Stimulated activated naive B cell treated with anti-CD40 and anti-IgM and Interleukin-4, amounts not matched to agents 10 μg/mL and 1 μg/mL and 100 μg/mL, for 72 hours (primary cell): ENCODE results near the gene RHOG.

Source experiments
- ATAC-seq, 2 donors: fragments of 150-1000 bp; cut with Tn5 transposase; replicated peaks; 2 replicates each; pipeline ENCODE4 v1.10.0; 2021; ENCODE audit warnings: moderate library complexity in 1 of 2
- DNase-seq: peaks from one replicate; pipeline ENCODE4 v3.0.0; 2021
- H3K27ac Mint-ChIP-seq: one replicate; pipeline ENCODE4 v1.8.0; 2022; ENCODE audit warnings: mild to moderate bottlenecking, mixed read lengths
- H3K27me3 Mint-ChIP-seq, 2 donors: one replicate each; pipeline ENCODE4 v1.8.0; 2022; ENCODE audit warnings: mixed read lengths in 2 of 2
- H3K36me3 Mint-ChIP-seq, 2 donors: one replicate each; pipeline ENCODE4 v1.8.0; 2022; ENCODE audit warnings: mixed read lengths in 2 of 2, mild to moderate bottlenecking in 1 of 2
- H3K4me1 Mint-ChIP-seq, 2 donors: one replicate each; pipeline ENCODE4 v1.8.0; 2022; ENCODE audit warnings: mixed read lengths in 2 of 2, mild to moderate bottlenecking in 1 of 2
- H3K4me3 Mint-ChIP-seq, 2 donors: one replicate each; pipeline ENCODE4 v1.8.0; 2022; ENCODE audit warnings: mild to moderate bottlenecking in 2 of 2, mixed read lengths in 2 of 2, moderate library complexity in 1 of 2
- H3K9me3 Mint-ChIP-seq, 2 donors: one replicate each; pipeline ENCODE4 v1.8.0; 2022; ENCODE audit warnings: mixed read lengths in 2 of 2, mild to moderate bottlenecking in 1 of 2

The RHOG gene

DNA sequence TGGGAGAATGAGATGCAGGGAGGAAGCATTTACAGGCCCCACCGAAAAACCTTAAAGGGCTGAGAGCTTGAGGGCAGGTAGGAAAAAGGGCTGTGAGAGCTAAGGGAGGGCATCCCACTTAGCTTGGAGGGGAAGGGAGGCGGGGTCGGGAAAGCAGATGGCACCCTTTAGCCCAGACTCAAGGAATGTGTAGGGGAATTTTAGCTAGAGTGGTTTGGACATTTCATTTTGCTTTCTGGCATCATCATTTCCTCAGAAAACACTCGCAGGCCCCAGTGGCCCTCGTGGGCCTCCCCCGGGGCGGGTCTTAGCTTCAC lies 13.9 kb upstream of the RHOG start:
- no peak for DNase-seq
- Mint-ChIP-seq H3K9me3 (no peaks in the 10 kb centered on the region), H3K27ac (peak overlapping the region; percentile 97), H3K36me3 (peaks cover 0 to 3% of the 10 kb centered on the region in 2 donors), H3K4me3 (peak overlapping the region; percentile 94 to 96), H3K27me3 (no peaks in the 10 kb centered on the region), H3K4me1 (peaks cover 45 to 53% of the 10 kb centered on the region in 2 donors)
- no peak for ATAC-seq

DNA sequence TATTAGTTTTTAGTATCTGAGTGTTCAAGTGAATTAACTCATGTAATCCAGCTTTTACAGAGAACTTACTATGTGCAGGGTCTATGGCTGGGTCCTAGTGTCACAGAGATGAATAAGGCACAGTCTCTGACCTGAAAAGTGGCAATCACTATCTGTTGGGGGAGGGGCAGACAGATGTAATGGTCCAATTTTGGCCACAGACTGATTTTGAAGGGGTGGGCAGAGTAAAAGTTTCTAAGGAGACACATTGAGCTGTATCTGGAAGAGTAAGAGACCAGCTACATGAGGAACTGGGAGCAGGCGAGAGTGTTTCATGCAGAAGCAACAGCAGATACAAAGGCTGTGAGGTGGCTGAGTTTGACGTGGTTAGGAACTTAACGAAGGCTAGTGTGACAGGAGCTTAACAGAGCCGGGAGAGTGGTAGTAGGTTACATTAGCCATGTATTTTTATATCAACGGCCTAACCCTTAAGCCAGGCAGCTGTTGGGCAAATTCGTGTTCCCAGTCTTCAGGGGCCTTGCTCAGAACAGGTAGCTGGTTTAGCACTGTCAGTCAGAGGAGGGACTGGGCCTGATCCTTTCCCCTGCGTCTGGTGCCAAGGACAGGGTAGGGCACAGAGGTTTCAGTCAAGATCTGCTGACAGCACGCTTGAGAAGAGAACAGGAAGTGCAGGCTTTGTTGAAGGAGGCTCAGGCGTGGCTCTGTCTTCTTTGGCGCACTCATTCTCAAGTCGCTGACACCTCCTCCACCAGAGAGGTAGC lies 13.3 kb upstream of the RHOG start:
- peaks cover 42 to 52% of the 10 kb centered on the region in 2 donors for H3K4me1 Mint-ChIP-seq

DNA sequence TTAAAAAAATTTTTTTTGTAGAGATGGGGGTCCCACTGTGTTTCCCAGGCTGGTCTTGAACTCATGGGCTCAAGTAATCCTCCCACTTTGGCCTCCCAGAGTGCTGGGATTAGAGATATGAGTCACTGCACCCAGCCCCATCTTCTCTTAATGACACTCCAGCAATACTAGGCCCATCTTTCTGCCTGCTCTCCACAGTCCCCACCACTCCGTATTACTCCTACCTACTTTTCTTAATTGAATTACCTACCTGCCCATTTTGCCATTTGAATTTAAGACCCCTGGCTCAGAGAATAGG lies 12.7 kb upstream of the RHOG start:
- Mint-ChIP-seq H3K9me3 (no peaks in the 10 kb centered on the region), H3K27ac (peak overlapping the region; percentile 97), H3K4me1 (peaks cover 39 to 48% of the 10 kb centered on the region in 2 donors), H3K27me3 (no peaks in the 10 kb centered on the region), H3K4me3 (peak overlapping the region in 1 of 2 donors; percentile 94), H3K36me3 (peaks cover 0 to 3% of the 10 kb centered on the region in 2 donors)
- ATAC-seq (no peak), DNase-seq (no peak)

More for the DNA sequence above, 13.3 kb upstream of the RHOG start:
- Mint-ChIP-seq H3K4me3 (peak overlapping the region; percentile 94 to 96), H3K36me3 (peaks cover 0 to 3% of the 10 kb centered on the region in 2 donors), H3K27ac (peak overlapping the region; percentile 97), H3K27me3 (no peaks in the 10 kb centered on the region), H3K9me3 (no peaks in the 10 kb centered on the region)
- ATAC-seq (peak; percentile 80), DNase-seq (peak; percentile 86)

DNA sequence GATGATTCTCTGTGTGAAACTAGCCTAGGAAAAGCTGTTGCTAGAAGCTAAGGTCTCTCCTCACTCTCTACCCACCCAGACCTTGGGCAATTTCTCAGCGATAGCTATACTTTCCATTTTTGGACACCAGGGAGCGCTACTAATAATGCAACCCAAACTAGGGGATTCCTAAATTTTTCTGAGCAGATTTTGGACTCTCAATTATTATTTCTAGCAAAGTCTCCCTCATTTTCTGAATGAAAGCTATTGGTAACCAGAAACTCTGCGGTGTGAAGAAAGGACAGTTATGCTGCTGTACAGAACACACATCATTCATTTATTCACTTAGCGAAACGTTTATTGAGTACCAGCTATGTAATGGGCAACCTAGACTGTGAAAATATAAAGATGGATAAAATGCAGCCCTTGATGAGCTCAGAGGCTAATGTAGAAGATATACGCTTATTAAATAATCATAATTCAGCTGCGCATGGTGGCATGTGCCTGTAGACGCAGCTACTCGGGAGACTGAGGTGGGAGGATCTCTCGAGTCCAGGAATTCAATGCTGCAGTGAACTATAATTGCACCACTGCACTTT lies 8.6 kb upstream of the RHOG start:
- Mint-ChIP-seq H3K27me3 (no peaks in the 10 kb centered on the region), H3K4me1 (peaks cover 25 to 29% of the 10 kb centered on the region in 2 donors), H3K4me3 (no peak overlapping the region), H3K36me3 (peaks cover 0 to 1% of the 10 kb centered on the region in 2 donors), H3K27ac (no peak overlapping the region), H3K9me3 (no peaks in the 10 kb centered on the region)
- peak; percentile 51 to 64 for ATAC-seq
- peak; percentile 40 for DNase-seq

DNA sequence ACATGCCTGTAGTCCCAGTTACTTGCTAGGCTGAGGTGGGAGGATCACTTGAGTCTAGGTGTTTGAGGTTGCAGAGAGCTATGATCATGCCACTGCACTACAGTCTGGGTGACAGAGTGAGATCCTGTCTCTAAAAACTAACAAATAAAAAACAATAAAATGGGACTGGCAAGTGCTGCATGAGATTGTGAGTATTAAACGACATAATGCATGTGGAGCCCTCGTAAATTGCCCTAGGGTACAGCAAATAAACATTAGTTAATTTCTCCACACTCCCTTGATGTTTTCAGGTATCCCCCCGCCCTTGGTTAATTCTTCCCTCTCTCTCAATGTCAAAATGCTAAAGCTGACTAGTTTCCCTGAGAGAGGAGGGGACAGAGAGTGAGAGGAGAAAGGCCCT lies 4.9 kb upstream of the RHOG start:
- H3K27ac Mint-ChIP-seq: no peak overlapping the region
- no peak for DNase-seq
- peaks cover 0 to 1% of the 10 kb centered on the region in 2 donors for H3K36me3 Mint-ChIP-seq
- H3K9me3 Mint-ChIP-seq: no peaks in the 10 kb centered on the region
- ATAC-seq: no peak
- peaks cover 12 to 25% of the 10 kb centered on the region in 2 donors for H3K4me1 Mint-ChIP-seq
- no peak overlapping the region for H3K4me3 Mint-ChIP-seq
- H3K27me3 Mint-ChIP-seq: no peaks in the 10 kb centered on the region

DNA sequence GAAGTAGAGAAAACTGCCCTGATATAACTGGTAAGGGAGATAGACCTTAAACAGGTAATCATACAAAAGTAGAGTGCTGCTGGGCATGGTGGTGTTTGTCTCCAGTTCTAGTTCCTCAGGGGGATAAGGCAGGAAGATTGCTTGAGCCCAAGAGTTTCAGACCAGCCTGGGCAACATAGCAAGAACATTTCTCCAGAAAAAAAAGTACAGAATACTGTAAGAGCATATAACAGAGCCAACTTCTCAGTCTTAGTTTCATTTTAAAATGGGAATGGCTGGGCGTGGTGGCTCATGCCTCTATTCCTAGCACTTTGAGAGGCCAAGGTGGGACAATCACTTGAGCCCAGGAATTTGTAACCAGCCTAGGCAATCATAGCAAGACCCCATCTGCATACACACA lies 4.5 kb upstream of the RHOG start:
- H3K27me3 Mint-ChIP-seq: no peaks in the 10 kb centered on the region
- DNase-seq: no peak
- H3K27ac Mint-ChIP-seq: no peak overlapping the region
- H3K36me3 Mint-ChIP-seq: peaks cover 0 to 4% of the 10 kb centered on the region in 2 donors
- H3K4me3 Mint-ChIP-seq: no peak overlapping the region
- no peak for ATAC-seq
- H3K9me3 Mint-ChIP-seq: no peaks in the 10 kb centered on the region
- peaks cover 12 to 25% of the 10 kb centered on the region in 2 donors for H3K4me1 Mint-ChIP-seq

DNA sequence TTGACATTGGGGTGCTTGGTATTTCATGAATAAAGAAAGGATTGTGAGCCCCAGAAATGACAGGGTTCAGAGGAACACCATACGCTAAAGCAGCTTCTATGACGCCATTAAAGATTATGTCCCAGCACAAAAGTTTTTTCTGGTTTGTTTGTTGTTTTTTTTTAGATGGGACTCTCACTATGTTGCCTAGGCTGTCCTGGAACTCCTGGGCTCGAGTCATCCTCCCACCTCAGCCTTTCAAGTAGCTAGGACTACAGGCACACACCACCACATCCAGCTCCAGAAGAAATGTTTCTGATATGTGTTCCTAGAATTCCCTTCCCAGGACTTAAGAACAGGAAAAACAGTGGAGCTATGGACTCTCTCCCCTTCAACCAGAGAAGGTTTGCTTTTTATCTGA lies 2.6 kb upstream of the RHOG start:
- Mint-ChIP-seq H3K9me3 (no peaks in the 10 kb centered on the region), H3K36me3 (peaks cover 15 to 19% of the 10 kb centered on the region in 2 donors), H3K4me3 (no peak overlapping the region), H3K4me1 (peaks cover 18 to 36% of the 10 kb centered on the region in 2 donors), H3K27ac (no peak overlapping the region), H3K27me3 (no peaks in the 10 kb centered on the region)
- ATAC-seq (no peak), DNase-seq (no peak)

DNA sequence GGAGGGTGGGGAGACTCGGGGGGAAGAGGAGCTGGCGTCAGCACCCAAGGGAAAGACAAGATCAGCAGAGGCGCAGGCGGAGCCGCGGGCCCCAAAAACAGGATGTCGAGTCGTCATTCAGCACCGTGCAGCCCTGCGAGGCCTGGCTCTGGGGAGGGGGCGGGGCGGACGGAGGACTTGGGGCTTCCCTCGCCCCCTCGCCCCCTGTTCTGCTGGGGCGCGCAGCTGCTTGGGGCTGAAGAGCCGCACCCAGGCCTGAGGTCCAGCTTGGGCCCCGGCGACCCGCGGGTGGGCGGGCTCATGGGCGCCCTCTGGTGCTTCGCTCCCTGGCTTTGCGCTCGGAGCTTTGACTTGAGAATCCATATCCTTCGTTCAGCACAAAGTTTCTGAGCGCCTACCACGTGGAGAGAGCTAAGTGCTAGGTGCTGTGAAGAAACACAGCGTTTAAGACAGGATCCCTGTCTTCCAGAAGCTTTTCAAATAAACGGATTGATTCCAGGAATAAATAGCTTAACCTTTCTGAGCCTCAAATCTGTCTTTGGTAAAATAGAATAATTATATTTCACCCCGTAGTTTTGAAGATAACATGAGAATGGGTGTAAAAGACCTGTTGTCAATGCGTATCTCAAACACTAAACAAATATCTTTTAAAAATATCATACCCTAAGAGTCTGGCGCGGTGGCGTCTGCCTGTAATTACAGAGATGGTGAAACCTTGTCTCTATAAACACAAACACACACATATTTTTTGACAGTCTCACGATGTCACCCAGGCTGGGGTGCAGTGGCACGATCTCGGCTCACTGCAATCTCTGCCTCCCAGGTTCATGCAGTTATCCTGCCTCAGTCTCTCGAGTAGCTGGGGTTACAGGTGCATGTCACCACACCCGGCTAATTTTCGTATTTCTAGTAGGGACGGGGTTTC lies 929 bp upstream of the RHOG start:
- DNase-seq (no peak), ATAC-seq (peak in 1 of 2 donors; percentile 83)
- H3K27ac Mint-ChIP-seq: peak overlapping the region; percentile 79
- peak overlapping the region; percentile 85 to 96 for H3K4me3 Mint-ChIP-seq
- peaks cover 24 to 27% of the 10 kb centered on the region in 2 donors for H3K36me3 Mint-ChIP-seq
- H3K9me3 Mint-ChIP-seq: no peaks in the 10 kb centered on the region
- H3K4me1 Mint-ChIP-seq: peaks cover 27 to 50% of the 10 kb centered on the region in 2 donors
- no peaks in the 10 kb centered on the region for H3K27me3 Mint-ChIP-seq

DNA sequence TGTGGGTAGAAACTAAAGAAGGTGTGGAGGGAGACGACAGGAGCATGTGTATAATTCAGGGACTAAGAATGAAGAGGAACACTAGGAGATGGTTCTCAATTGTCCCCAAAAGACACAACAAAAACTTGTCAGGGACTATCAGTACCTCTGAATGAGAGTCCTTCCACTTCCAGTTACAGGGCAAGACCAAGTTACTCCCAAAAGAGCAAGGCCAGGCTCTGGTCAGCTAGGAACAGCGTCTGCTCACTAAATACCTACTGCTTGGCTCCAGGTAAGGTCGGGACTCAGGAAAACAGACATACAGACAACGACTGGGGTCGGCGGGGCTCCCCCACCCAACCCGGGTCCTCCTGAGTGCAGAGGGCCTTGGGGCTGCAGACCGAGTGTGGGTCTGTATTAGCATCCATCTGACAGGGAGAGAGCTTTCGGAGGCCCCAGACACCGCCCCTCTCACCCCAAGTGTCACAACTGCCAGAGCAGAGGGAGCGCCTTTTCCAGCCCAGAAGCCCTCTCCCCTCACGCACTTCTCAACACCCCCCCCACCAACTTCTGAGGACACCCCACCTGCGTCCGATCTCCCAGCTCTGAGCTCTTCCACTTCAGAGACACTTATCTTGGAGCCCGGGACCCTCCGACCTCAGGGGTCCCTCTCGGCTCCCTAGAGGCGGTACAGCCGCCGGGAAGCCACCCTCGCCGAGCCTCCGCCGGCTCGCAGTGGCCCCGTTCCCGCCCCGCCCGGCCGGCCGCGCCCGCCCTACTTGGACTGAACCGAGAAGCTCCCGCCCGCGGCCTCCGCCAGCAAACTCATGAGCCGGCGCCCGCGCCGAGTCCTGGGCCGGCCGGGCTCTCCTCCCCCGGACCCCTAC lies 522 bp downstream of the RHOG start:
- peak overlapping the region; percentile 79 for H3K27ac Mint-ChIP-seq
- peaks cover 32 to 62% of the 10 kb centered on the region in 2 donors for H3K4me1 Mint-ChIP-seq
- DNase-seq (no peak), ATAC-seq (no peak)
- H3K4me3 Mint-ChIP-seq: peak overlapping the region; percentile 85 to 96
- H3K36me3 Mint-ChIP-seq: peaks cover 31 to 32% of the 10 kb centered on the region in 2 donors
- H3K9me3 Mint-ChIP-seq: no peaks in the 10 kb centered on the region
- H3K27me3 Mint-ChIP-seq: no peaks in the 10 kb centered on the region

DNA sequence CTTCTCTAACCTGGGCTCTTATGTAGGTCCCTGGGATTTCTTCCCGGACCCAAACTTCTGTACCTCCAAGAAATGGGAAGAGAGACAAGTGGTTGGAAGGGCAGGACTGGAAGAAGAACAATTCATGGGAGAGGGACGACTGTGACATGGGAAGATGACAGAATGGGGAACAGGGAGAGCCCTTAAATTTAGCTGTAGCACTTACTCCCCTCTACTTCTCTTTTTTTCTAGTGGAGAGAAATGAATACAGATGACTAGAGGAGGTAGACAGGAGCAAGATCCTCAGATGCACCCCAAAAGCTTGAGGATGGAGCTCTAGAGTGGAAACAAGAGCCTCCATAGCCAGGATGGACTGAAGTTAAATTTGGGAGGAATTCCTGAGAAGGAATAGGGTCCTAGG lies 2.3 kb downstream of the RHOG start:
- H3K9me3 Mint-ChIP-seq: no peaks in the 10 kb centered on the region
- DNase-seq (no peak), ATAC-seq (no peak)
- peaks cover 43 to 70% of the 10 kb centered on the region in 2 donors for H3K4me1 Mint-ChIP-seq
- H3K36me3 Mint-ChIP-seq: peaks cover 47% of the 10 kb centered on the region in 2 donors
- no peaks in the 10 kb centered on the region for H3K27me3 Mint-ChIP-seq
- peak overlapping the region; percentile 90 for H3K27ac Mint-ChIP-seq
- H3K4me3 Mint-ChIP-seq: peak overlapping the region; percentile 85 to 96

DNA sequence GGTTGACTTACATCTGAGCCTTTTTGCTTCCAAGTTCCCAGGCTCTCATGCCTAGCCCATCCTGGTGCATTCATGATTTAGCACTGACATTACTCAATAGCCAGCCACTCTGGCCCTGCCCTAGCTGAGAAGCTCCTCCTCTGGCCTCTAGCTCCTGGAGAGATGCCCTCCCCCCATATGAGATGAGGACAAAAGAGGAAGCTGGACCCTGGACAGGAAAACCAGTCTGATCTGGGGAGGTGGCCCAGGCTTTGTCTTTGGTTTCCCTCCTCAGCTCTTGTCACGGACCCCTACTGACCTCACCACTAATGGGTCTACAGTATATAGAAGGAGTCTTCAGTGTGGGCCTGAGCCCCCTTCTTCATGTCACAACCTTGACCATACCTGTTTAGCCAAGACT lies 3.0 kb downstream of the RHOG start:
- H3K36me3 Mint-ChIP-seq: peaks cover 47 to 54% of the 10 kb centered on the region in 2 donors
- ATAC-seq (no peak), DNase-seq (no peak)
- H3K4me1 Mint-ChIP-seq: peaks cover 50 to 77% of the 10 kb centered on the region in 2 donors
- no peaks in the 10 kb centered on the region for H3K9me3 Mint-ChIP-seq
- peak overlapping the region; percentile 85 to 96 for H3K4me3 Mint-ChIP-seq
- H3K27me3 Mint-ChIP-seq: no peaks in the 10 kb centered on the region
- peak overlapping the region; percentile 90 for H3K27ac Mint-ChIP-seq

DNA sequence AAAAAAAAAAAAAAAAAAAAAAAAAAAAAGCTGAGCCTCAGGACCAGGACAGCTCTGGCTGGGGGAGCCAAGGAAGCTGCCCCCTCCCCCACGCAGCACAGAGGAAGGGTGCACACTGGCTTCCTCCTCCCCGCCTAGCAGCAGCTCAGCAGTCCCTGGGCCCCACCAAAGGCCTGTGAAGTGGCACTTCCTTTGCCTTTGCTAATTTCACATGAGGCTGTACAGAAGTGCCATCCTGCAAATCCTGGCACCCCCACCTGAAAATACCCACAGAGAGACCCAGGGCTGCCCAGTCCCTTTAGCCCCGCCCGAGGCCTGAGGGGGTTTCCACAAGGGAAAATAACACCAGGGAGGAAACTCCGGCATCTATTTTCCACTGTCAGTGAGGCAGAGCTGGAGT lies 3.9 kb downstream of the RHOG start:
- Mint-ChIP-seq H3K27me3 (no peaks in the 10 kb centered on the region), H3K4me3 (peak overlapping the region; percentile 85 to 96), H3K27ac (peak overlapping the region; percentile 86), H3K36me3 (peaks cover 47 to 63% of the 10 kb centered on the region in 2 donors), H3K4me1 (peaks cover 56 to 84% of the 10 kb centered on the region in 2 donors), H3K9me3 (no peaks in the 10 kb centered on the region)
- ATAC-seq: no peak
- DNase-seq: no peak

DNA sequence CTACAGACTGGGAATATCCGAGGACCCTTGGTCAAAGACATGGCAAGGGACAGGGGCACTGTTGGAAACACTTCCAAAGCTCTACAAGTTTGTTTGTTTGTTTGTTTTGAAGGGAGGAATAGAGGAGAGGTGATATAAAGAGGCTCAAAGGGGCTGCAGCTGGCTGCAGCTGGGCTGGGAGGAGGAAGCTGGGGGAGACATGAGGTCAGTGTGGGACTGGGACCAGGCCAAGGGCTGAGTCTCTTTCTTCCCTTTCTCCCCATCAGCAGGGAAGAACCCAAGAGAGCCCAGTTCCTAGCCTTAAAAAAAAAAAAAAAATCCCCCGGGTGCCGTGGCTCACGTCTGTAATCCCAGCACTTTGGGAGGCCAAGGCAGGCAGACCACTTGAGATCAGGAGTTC lies 5.0 kb downstream of the RHOG start:
- Mint-ChIP-seq H3K4me3 (peak overlapping the region; percentile 76 to 77), H3K4me1 (peaks cover 64 to 91% of the 10 kb centered on the region in 2 donors), H3K27ac (peak overlapping the region; percentile 86), H3K9me3 (peaks cover 0 to 1% of the 10 kb centered on the region in 2 donors), H3K36me3 (peaks cover 58 to 75% of the 10 kb centered on the region in 2 donors), H3K27me3 (no peaks in the 10 kb centered on the region)
- ATAC-seq (no peak), DNase-seq (no peak)
